Esophagus squamous epithelium (tissue), 5 donors: Measurements from ENCODE around the gene GMPR2. TPM values are rescaled to one million over a fixed set of nuclear protein-coding genes. Genes with fewer than 3 reads are reported as not detected.
A peak's percentile ranks its signal among the peaks of the same experiment; 100 is the strongest.

Experiments used
- DNase-seq: peaks from one replicate; lab custom pipeline; 2025; lab: John Stamatoyannopoulos, UW
- H3K27ac ChIP-seq, 4 donors: fragments of 200-600 bp; sonication (generic); one replicate each; pipeline ENCODE4 v1.5.1; 2016 to 2019; ENCODE audit warnings: mild to moderate bottlenecking in 1 of 4
- H3K27me3 ChIP-seq, 4 donors: fragments of 200-600 bp; sonication (generic); 1 replicate in 3 of 4; 2 replicates in 1 of 4; pipeline versions ENCODE4 v1.5.1 to v1.6.0; 2017 to 2021; ENCODE audit warnings: antibody characterized with exemption in 1 of 4
- H3K36me3 ChIP-seq, 3 donors: fragments of 200-600 bp; sonication (generic); one replicate each; pipeline ENCODE4 v1.5.1; 2016 to 2019
- H3K4me1 ChIP-seq, 3 donors: fragments of 200-600 bp; sonication (generic); one replicate each; pipeline ENCODE4 v1.5.1; 2017 to 2019
- H3K4me3 ChIP-seq, 4 donors: fragments of 200-600 bp; sonication (generic); 1 replicate in 3 of 4; 2 replicates in 1 of 4; pipeline ENCODE4 v1.5.1; 2016 to 2019; ENCODE audit warnings: mild to moderate bottlenecking in 2 of 4, moderate library complexity in 1 of 4
- H3K9me3 ChIP-seq, 3 donors: fragments of 200-600 bp; sonication (generic); one replicate each; pipeline ENCODE4 v1.5.1; 2016 to 2019
- POLR2A ChIP-seq, 4 donors: fragments of 450-650 bp; IDR thresholded peaks; one replicate each; pipeline ENCODE4 v1.6.1; 2017; ENCODE audit warnings: antibody characterized with exemption in 4 of 4, mild to moderate bottlenecking in 4 of 4, moderate library complexity in 3 of 4
- WGBS, 2 donors: methylation state at CpG; one replicate each; pipeline ENCODE4 v1.1.5; 2018; 5-methylcytosine and 5-hydroxymethylcytosine counted together
- intact Hi-C: fragments of 100-400 bp; cut with DNase I; formaldehyde crosslinking; loops from one replicate; pipeline ENCODE4 v1.15.0; 2022
- small RNA-seq, 4 donors: library from RNA; depleted of rRNA; stranded (forward); fragments of <200 nt; gene quantifications; one replicate each; pipeline ENCODE3, GENCODE V24; 2016
- total RNA-seq, 4 donors: library from RNA; depleted of rRNA; stranded (reverse); fragments of >200 nt; gene quantifications; one replicate each; pipeline ENCODE4 v1.1.0, GENCODE V29; 2016
- TF ChIP-seq, protein P1 (sequence below), 6 experiments: fragments of 450-650 bp in 4 of 6; fragments of 200-600 bp in 2 of 6; sonication (generic) in 2 of 6; IDR thresholded peaks; one replicate each; pipeline ENCODE4 v1.5.1; 2016 to 2019; ENCODE audit warnings: antibody characterized with exemption in 6 of 6, mild to moderate bottlenecking in 4 of 6, moderate library complexity in 4 of 6
- donor health status: DM: yes; HTN: yes; CAD: no.

GMPR2 gene
- total RNA-seq, 4 donors from 2014 or later = 18.5 to 47.7 (median 33.1) TPM

DNA sequence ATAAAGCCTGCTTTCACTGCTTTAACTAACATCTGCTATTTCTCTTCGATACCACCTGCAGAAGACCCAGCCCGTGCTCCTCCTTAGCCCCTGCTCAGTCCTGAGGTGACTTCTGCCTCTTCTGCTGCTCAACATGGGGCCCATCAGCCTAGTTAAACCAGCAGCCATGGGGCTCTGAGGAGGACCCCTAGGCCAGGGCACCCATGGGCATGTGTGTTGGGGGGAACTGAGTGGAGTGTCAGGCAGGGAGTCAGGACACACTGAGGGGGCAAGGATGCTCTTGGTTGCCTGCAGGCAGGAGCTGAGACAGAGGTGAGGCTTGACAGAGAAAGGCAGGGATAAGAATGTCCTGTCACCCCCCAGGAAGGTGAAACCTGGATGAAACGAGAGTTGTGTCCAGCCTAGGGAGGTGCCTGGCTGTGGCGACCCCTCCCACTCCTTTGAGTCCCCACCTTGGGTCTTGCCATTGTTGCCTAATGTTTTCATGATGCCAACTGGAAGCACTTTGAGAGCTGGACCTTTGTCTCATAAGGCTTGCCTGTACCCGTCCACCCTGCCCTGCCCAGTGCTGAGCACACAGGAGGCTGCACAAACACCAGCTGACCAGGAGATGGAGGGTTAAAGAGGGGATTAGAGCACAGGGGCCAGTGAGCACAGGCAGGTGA, 51.2 kb downstream of the GMPR2 start:
- no peak for DNase-seq
- H3K4me1 ChIP-seq = peaks cover 30 to 85% (median 36%) of the 10 kb centered on the region in 3 donors
- no peak for TF ChIP-seq POLR2A (IDR thresholded peaks at IDR 0.05)
- TF ChIP-seq, protein P1, sequence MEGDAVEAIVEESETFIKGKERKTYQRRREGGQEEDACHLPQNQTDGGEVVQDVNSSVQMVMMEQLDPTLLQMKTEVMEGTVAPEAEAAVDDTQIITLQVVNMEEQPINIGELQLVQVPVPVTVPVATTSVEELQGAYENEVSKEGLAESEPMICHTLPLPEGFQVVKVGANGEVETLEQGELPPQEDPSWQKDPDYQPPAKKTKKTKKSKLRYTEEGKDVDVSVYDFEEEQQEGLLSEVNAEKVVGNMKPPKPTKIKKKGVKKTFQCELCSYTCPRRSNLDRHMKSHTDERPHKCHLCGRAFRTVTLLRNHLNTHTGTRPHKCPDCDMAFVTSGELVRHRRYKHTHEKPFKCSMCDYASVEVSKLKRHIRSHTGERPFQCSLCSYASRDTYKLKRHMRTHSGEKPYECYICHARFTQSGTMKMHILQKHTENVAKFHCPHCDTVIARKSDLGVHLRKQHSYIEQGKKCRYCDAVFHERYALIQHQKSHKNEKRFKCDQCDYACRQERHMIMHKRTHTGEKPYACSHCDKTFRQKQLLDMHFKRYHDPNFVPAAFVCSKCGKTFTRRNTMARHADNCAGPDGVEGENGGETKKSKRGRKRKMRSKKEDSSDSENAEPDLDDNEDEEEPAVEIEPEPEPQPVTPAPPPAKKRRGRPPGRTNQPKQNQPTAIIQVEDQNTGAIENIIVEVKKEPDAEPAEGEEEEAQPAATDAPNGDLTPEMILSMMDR (IDR thresholded peaks at IDR 0.05) = no peak

DNA sequence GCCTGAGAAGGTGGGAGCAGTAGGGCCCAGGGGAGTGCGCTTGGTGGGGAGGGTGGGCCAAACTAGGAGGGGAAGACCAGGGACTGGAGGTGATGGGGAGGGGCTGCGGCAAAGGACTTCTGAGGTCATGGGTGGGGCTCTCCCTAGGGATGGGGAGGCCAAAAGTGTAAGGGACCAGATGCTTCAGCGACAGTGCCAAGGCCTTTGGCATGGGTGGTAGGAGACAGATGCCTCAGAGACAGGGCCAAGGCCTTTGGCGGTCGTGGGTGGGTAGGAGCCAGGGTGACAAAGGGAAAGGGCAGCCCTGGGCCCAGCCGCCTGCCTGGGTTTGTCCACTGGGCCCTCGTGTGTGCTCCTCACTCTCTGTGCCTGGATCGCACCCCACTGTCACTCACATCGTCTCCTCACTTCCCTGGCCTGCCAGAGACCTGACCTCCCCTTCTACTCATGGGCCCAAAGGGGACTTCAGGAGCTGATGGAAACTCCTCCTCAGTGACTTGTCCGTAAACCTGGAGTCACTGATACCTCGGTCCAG, 51.8 kb downstream of the GMPR2 start:
- intact Hi-C loops = no loop called here
- no peak for TF ChIP-seq POLR2A (IDR thresholded peaks at IDR 0.05)
- TF ChIP-seq, protein P1 (IDR thresholded peaks at IDR 0.05) = no peak
- Histone ChIP-seq H3K27ac (peak overlapping the region; percentile 21 to 76 (median 55)), H3K36me3 (peaks cover 0 to 13% (median 2%) of the 10 kb centered on the region in 3 donors), H3K9me3 (no peaks in the 10 kb centered on the region), H3K27me3 (no peaks in the 10 kb centered on the region), H3K4me1 (peaks cover 24 to 78% (median 31%) of the 10 kb centered on the region in 3 donors), H3K4me3 (no peak overlapping the region)
- no peak for DNase-seq
- WGBS, 2 donors = 71 to 72% methylated on average over 10 to 11 of the region's 11 CpGs

More for the DNA sequence above, 51.2 kb downstream of the GMPR2 start:
- 87% methylated on average over 4 of the region's 5 CpGs; no CpG with 5 or more reads in 1 of the 2 donors for WGBS, 2 donors
- H3K27me3 ChIP-seq = no peaks in the 10 kb centered on the region
- H3K36me3 ChIP-seq = peaks cover 0 to 6% (median 0%) of the 10 kb centered on the region in 3 donors
- H3K4me3 ChIP-seq = no peak overlapping the region
- intact Hi-C loops = no loop called here
- peak overlapping the region in 3 of 4 donors; percentile 43 to 76 (median 67) for H3K27ac ChIP-seq
- H3K9me3 ChIP-seq = no peaks in the 10 kb centered on the region

DNA sequence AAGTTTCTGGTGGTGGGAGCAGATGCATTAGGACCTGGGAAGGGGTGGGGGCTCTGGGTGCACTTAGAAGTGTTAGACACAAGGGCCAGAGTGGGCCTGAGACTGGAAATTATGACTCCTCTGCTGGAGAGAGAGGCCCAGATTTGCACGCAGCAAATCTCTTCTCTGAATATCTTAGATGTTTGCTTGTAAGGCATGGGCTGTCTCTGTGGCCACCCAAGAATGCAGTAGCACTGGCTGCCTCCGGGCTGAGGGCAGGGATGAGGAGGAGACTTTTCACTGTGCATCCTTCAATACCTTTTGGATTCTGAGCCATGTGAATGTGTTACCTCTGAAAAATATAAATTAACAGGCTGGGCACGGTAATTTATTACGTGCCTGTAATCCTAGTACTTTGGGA, 52.6 kb downstream of the GMPR2 start:
- Histone ChIP-seq H3K4me3 (no peak overlapping the region), H3K36me3 (peaks cover 2 to 20% (median 7%) of the 10 kb centered on the region in 3 donors), H3K9me3 (no peaks in the 10 kb centered on the region), H3K4me1 (peaks cover 17 to 71% (median 24%) of the 10 kb centered on the region in 3 donors), H3K27ac (peak overlapping the region; percentile 21 to 76 (median 55)), H3K27me3 (no peaks in the 10 kb centered on the region)
- intact Hi-C loops = no loop called here
- WGBS, 2 donors = 38 to 60% methylated on average over 3 to 4 of the region's 4 CpGs
- TF ChIP-seq, protein P1 (IDR thresholded peaks at IDR 0.05) = no peak
- TF ChIP-seq POLR2A (IDR thresholded peaks at IDR 0.05) = no peak
- no peak for DNase-seq

DNA sequence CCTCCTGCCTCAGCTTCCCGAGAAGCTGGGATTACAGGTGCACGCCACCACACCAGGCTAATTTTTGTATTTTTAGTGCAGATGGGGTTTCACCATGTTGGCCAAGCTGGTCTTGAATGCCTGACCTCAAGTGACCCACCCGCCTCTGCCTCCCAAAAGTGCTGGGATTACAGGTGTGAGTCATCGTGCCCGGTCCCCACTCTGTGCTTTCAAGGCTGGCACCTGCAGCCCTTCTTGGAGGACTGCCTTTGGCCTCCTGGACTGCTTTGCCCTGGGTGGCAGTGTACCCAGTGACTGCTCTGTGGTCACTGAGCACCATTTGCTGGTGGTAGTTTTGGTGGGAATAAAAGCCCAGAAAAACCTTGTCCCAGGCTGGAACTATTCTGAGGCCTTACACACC, 54.3 kb downstream of the GMPR2 start:
- no peaks in the 10 kb centered on the region for H3K9me3 ChIP-seq
- no peak overlapping the region for H3K4me3 ChIP-seq
- H3K36me3 ChIP-seq = peaks cover 16 to 37% (median 22%) of the 10 kb centered on the region in 3 donors
- H3K4me1 ChIP-seq = peaks cover 13 to 54% (median 17%) of the 10 kb centered on the region in 3 donors
- no peak for TF ChIP-seq POLR2A (IDR thresholded peaks at IDR 0.05)
- TF ChIP-seq, protein P1 (IDR thresholded peaks at IDR 0.05) = no peak
- intact Hi-C loops = no loop called here
- H3K27me3 ChIP-seq = no peaks in the 10 kb centered on the region
- H3K27ac ChIP-seq = peak overlapping the region in 2 of 4 donors; percentile 1 to 23
- 87 to 90% methylated on average over 3 to 5 of the region's 5 CpGs for WGBS, 2 donors
- DNase-seq = no peak

Small RNA genes within 50 kb of the gene (small RNA-seq; reads per million reads assigned to genes)
- 0 reads per million in 4 donors for gene AL136295.4
- gene CHMP4A = 0 to 0.60 (median 0) reads per million in 4 donors
- 0 to 0.21 (median 0) reads per million in 4 donors for gene MDP1

Other genes starting within 250 kb of the GMPR2 start
- gene DHRS4L2, start 244.0 kb upstream of the GMPR2 start, total RNA-seq = 10 to 100 TPM in 3 of 4 donors, 1 to 10 TPM in 1; 9.4 to 35.6 (median 27.2) TPM
- gene CARMIL3, start 180.9 kb upstream of the GMPR2 start, total RNA-seq = 1 to 10 TPM in 2 of 4 donors, under 1 TPM in 2; 0.38 to 1.2 (median 0.86) TPM
- gene CPNE6, start 161.4 kb upstream of the GMPR2 start, total RNA-seq = not detected
- gene PCK2, start 138.6 kb upstream of the GMPR2 start, total RNA-seq = 10 to 100 TPM; 10.5 to 13.5 (median 12.8) TPM
- 100 to 1,000 TPM in 1 of 4 donors, 10 to 100 TPM in 3; 55.4 to 114 (median 79.3) TPM for gene DCAF11, start 118.2 kb upstream of the GMPR2 start, total RNA-seq
- gene NRL, start 118.0 kb upstream of the GMPR2 start, total RNA-seq = 1 to 10 TPM in 3 of 4 donors, under 1 TPM in 1; 0.79 to 4.5 (median 3.3) TPM
- gene FITM1, start 102.3 kb upstream of the GMPR2 start, total RNA-seq = 1 to 10 TPM in 1 of 4 donors, under 1 TPM in 2, not detected in 1; 0.42 to 3.7 (median 0.95) TPM
- 100 to 1,000 TPM; 100 to 256 (median 116) TPM for gene PSME1, start 96.7 kb upstream of the GMPR2 start, total RNA-seq
- gene EMC9, start 91.3 kb upstream of the GMPR2 start, total RNA-seq = 10 to 100 TPM in 3 of 4 donors, 1 to 10 TPM in 1; 6.0 to 12.1 (median 10.9) TPM
- 100 to 1,000 TPM in 1 of 4 donors, 10 to 100 TPM in 3; 44.4 to 110 (median 77.2) TPM for gene PSME2, start 86.3 kb upstream of the GMPR2 start, total RNA-seq
- gene RNF31, start 85.4 kb upstream of the GMPR2 start, total RNA-seq = 10 to 100 TPM; 26.8 to 35.6 (median 32.4) TPM
- gene IRF9, start 71.7 kb upstream of the GMPR2 start, total RNA-seq = 10 to 100 TPM; 21.9 to 52.2 (median 45.9) TPM
- gene REC8, start 60.8 kb upstream of the GMPR2 start, total RNA-seq = 1 to 10 TPM in 3 of 4 donors, under 1 TPM in 1; 0.47 to 7.4 (median 3.0) TPM
- gene IPO4, start 44.1 kb upstream of the GMPR2 start, total RNA-seq = 10 to 100 TPM; 32.9 to 55.1 (median 40.4) TPM
- 10 to 100 TPM; 36.4 to 51.3 (median 44.6) TPM for gene TM9SF1, start 37.5 kb upstream of the GMPR2 start, total RNA-seq
- not detected for gene TSSK4, start 27.2 kb upstream of the GMPR2 start, total RNA-seq
- 10 to 100 TPM; 23.6 to 80.7 (median 62.8) TPM for gene CHMP4A, start 19.4 kb upstream of the GMPR2 start, total RNA-seq
- gene MDP1, start 16.9 kb upstream of the GMPR2 start, total RNA-seq = 10 to 100 TPM in 2 of 4 donors, 1 to 10 TPM in 2; 1.4 to 12.4 (median 8.6) TPM
- 100 to 1,000 TPM in 3 of 4 donors, 10 to 100 TPM in 1; 93.1 to 182 (median 121) TPM for gene NEDD8, start 562 bp upstream of the GMPR2 start, total RNA-seq
- 10 to 100 TPM; 46.3 to 94.3 (median 56.1) TPM for gene TINF2, start 9.7 kb downstream of the GMPR2 start, total RNA-seq
- 1,000 to 10,000 TPM in 2 of 4 donors, 100 to 1,000 TPM in 2; 566 to 1,879 (median 1,037) TPM for gene TGM1, start 30.2 kb downstream of the GMPR2 start, total RNA-seq
- 100 to 1,000 TPM in 2 of 4 donors, 10 to 100 TPM in 2; 68.9 to 171 (median 108) TPM for gene RABGGTA, start 38.7 kb downstream of the GMPR2 start, total RNA-seq
- gene DHRS1, start 66.9 kb downstream of the GMPR2 start, total RNA-seq = 100 to 1,000 TPM in 2 of 4 donors, 10 to 100 TPM in 2; 81.6 to 164 (median 101) TPM
- 10 to 100 TPM; 18.0 to 29.8 (median 25.0) TPM for gene NOP9, start 66.9 kb downstream of the GMPR2 start, total RNA-seq
- gene CIDEB, start 75.0 kb downstream of the GMPR2 start, total RNA-seq = 10 to 100 TPM; 18.3 to 41.4 (median 30.4) TPM
- gene LTB4R2, start 77.2 kb downstream of the GMPR2 start, total RNA-seq = 100 to 1,000 TPM in 3 of 4 donors, 10 to 100 TPM in 1; 66.0 to 169 (median 123) TPM
- gene LTB4R, start 78.6 kb downstream of the GMPR2 start, total RNA-seq = 10 to 100 TPM; 47.9 to 99.9 (median 85.4) TPM
- gene ADCY4, start 102.1 kb downstream of the GMPR2 start, total RNA-seq = 10 to 100 TPM in 2 of 4 donors, 1 to 10 TPM in 2; 3.1 to 23.1 (median 11.7) TPM
- gene RIPK3, start 107.1 kb downstream of the GMPR2 start, total RNA-seq = 10 to 100 TPM; 10.3 to 21.4 (median 12.7) TPM
- gene NFATC4, start 135.3 kb downstream of the GMPR2 start, total RNA-seq = 10 to 100 TPM in 2 of 4 donors, 1 to 10 TPM in 2; 2.7 to 22.5 (median 9.2) TPM
- gene NYNRIN, start 166.1 kb downstream of the GMPR2 start, total RNA-seq = 10 to 100 TPM in 3 of 4 donors, 1 to 10 TPM in 1; 4.7 to 14.7 (median 11.8) TPM
- under 1 TPM in 3 of 4 donors, not detected in 1; 0.13 to 0.95 (median 0.85) TPM for gene CBLN3, start 196.7 kb downstream of the GMPR2 start, total RNA-seq
- gene KHNYN, start 197.0 kb downstream of the GMPR2 start, total RNA-seq = 10 to 100 TPM; 35.6 to 68.9 (median 42.9) TPM
- 10 to 100 TPM; 16.1 to 36.0 (median 20.4) TPM for gene SDR39U1, start 209.8 kb downstream of the GMPR2 start, total RNA-seq